ENCODE measurements around the gene CFAP92. TPM values are rescaled to one million over a fixed set of nuclear protein-coding genes. Genes with fewer than 3 reads are reported as not detected.

The CFAP92 gene
- total RNA-seq, 1 experiment from 2014 or later: 0.92 TPM

DNA sequence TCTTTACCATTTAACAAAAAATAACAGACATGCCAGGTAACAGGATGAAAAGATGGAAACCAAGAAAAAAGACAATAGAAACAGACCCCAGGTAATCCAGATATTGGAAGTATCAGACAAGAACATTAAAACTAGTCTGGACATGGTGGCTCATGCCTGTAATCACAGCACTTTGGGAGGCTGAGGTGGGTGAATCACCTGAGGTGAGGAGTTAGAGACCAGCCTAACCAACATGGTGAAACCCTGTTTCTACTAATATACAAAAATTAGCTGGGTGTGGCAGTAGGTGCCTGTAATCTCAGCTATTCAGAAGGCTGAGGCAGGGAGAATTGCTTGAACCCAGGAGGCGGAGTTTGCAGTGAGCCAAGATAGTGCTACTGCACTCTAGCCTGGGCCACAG is 73.9 kb downstream of the CFAP92 start:
- no peak overlapping the region for H4K5ac ChIP-seq (ENCODE audit: insufficient read length, low read depth, low read length)
- no peak overlapping the region for H4K91ac ChIP-seq (ENCODE audit: insufficient read length, low read depth, low read length)
- peaks cover 53% of the 10 kb centered on the region for H3K27me3 Mint-ChIP-seq (ENCODE audit: low read depth)
- H3K18ac ChIP-seq (ENCODE audit: insufficient read length, low read depth, low read length): no peak overlapping the region
- no peak overlapping the region for H3K14ac ChIP-seq (ENCODE audit: insufficient read depth, low read length)
- H3K27ac ChIP-seq (ENCODE audit: insufficient read length, low read depth, low read length): no peak overlapping the region
- no peak overlapping the region for H3K9ac ChIP-seq (ENCODE audit: extremely low read depth, insufficient read length, low read length)
- H3K4me2 ChIP-seq (ENCODE audit: insufficient read depth, insufficient read length, low read length): no peak overlapping the region
- H4K8ac ChIP-seq (replicated peaks; ENCODE audit: insufficient read length, low read depth, low read length): no peak overlapping the region
- no peaks in the 10 kb centered on the region for H3K79me1 ChIP-seq (ENCODE audit: insufficient read depth, low read depth, low read length, poor library complexity, severe bottlenecking)
- H2BK15ac ChIP-seq (ENCODE audit: low read depth, low read length): no peak overlapping the region
- no peak overlapping the region for H3K27ac Mint-ChIP-seq
- no peak overlapping the region for H2BK5ac ChIP-seq (ENCODE audit: insufficient read length, low read length)
- H3K23ac ChIP-seq (ENCODE audit: insufficient read length, low read depth, low read length): no peak overlapping the region
- no peaks in the 10 kb centered on the region for H3K23me2 ChIP-seq (ENCODE audit: insufficient read length, low read depth, low read length, poor library complexity, severe bottlenecking)
- no peak overlapping the region for H3T11ph ChIP-seq (ENCODE audit: low read length)
- H2BK12ac ChIP-seq (ENCODE audit: insufficient read length, low read depth, low read length): no peak overlapping the region
- no peak overlapping the region for H3K4ac ChIP-seq (ENCODE audit: low read depth, low read length)
- H3K27me3 ChIP-seq (ENCODE audit: insufficient read depth, low read length): no peaks in the 10 kb centered on the region
- peaks cover 39% of the 10 kb centered on the region for H3K9me3 ChIP-seq (ENCODE audit: control insufficient read depth, low read depth, low read length)
- no peak overlapping the region for H2AK5ac ChIP-seq (ENCODE audit: insufficient read length, low read length)
- no peak overlapping the region for H2BK120ac ChIP-seq (ENCODE audit: low read depth, low read length, poor library complexity, severe bottlenecking)
- no peak overlapping the region for H2AFZ ChIP-seq (ENCODE audit: low read length)
- no peak overlapping the region for H3K56ac ChIP-seq (ENCODE audit: insufficient read length, low read depth, low read length)
- peaks cover 68 to 91% (median 78%) of the 10 kb centered on the region in 3 experiments for H3K36me3 Mint-ChIP-seq (ENCODE audit: insufficient read depth in 1 of 3, low read depth in 3 of 3)
- H3K4me3 Mint-ChIP-seq: no peak overlapping the region
- no peak overlapping the region for H2BK20ac ChIP-seq (ENCODE audit: low read depth, low read length, poor library complexity, severe bottlenecking)
- H3K79me2 ChIP-seq (ENCODE audit: insufficient read depth, low read length): no peaks in the 10 kb centered on the region
- H4K20me1 ChIP-seq (ENCODE audit: control insufficient read depth, insufficient read depth, insufficient read length): no peaks in the 10 kb centered on the region
- DNase-seq: no peak
- H3K9me3 Mint-ChIP-seq: peaks cover 69 to 74% of the 10 kb centered on the region in 2 experiments
- no peaks in the 10 kb centered on the region for H3K4me1 Mint-ChIP-seq
- no peaks in the 10 kb centered on the region for H3K4me1 ChIP-seq (ENCODE audit: insufficient read depth, low read length)
- TF ChIP-seq, protein P1, sequence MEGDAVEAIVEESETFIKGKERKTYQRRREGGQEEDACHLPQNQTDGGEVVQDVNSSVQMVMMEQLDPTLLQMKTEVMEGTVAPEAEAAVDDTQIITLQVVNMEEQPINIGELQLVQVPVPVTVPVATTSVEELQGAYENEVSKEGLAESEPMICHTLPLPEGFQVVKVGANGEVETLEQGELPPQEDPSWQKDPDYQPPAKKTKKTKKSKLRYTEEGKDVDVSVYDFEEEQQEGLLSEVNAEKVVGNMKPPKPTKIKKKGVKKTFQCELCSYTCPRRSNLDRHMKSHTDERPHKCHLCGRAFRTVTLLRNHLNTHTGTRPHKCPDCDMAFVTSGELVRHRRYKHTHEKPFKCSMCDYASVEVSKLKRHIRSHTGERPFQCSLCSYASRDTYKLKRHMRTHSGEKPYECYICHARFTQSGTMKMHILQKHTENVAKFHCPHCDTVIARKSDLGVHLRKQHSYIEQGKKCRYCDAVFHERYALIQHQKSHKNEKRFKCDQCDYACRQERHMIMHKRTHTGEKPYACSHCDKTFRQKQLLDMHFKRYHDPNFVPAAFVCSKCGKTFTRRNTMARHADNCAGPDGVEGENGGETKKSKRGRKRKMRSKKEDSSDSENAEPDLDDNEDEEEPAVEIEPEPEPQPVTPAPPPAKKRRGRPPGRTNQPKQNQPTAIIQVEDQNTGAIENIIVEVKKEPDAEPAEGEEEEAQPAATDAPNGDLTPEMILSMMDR (conservative IDR thresholded peaks at IDR 0.05): no peak
- no CpG with 5 or more reads among the region's 1 CpG for WGBS (ENCODE audit: extremely low coverage, insufficient read length, low lambda C conversion rate)
